GM12864 (cell line): ENCODE data around the gene NFIX.

Experiments used
- DNase-seq: peaks from one replicate; pipeline ENCODE4 v3.0.0-alpha.2; 2011; ENCODE audit warnings: low read depth
- H3K4me3 ChIP-seq: 2 replicates; pipeline ENCODE4 v1.5.1; 2011; ENCODE audit warnings: mild to moderate bottlenecking, low read depth, low read length, control low read depth
- TF ChIP-seq, protein P1 (sequence below): IDR thresholded peaks from 2 replicates; pipeline ENCODE4 v1.5.1; 2011; ENCODE audit warnings: low read depth, mild to moderate bottlenecking, moderate library complexity, low read length, control low read depth, inconsistent platforms; ENCODE audit errors: missing control alignments

Gene NFIX

DNA sequence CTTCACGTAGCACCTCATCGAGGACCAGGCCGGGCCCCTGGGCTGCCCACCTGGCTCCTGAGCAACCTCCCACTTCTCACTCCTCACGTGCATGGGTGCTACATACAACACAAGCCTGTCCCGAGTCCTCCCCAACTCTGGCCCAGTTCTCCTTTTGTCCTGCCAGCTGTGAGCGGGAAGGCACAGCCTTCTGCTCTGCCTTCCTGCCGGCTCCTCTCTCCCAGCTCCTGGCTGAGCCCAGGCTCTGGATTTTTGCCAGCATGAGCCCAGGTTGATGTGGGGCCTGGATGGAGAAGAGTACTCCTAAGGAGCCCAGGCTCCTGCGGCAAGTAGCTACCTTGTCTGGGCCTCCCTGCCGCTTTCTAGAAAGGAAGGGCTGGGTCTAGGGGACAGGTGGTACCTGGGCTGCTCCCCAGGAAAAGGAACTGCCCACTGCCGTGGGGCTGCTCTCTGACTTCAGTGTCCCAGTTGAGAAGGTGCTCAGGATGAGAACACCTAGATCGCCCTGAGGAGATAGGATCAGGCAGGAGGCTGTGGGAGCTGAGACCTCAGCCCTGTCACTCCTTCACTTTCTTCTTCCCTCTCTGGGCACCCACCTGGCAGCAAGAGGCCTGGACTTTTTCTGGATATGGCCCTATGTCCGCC, 83.7 kb downstream of the NFIX start:
- TF ChIP-seq, protein P1, sequence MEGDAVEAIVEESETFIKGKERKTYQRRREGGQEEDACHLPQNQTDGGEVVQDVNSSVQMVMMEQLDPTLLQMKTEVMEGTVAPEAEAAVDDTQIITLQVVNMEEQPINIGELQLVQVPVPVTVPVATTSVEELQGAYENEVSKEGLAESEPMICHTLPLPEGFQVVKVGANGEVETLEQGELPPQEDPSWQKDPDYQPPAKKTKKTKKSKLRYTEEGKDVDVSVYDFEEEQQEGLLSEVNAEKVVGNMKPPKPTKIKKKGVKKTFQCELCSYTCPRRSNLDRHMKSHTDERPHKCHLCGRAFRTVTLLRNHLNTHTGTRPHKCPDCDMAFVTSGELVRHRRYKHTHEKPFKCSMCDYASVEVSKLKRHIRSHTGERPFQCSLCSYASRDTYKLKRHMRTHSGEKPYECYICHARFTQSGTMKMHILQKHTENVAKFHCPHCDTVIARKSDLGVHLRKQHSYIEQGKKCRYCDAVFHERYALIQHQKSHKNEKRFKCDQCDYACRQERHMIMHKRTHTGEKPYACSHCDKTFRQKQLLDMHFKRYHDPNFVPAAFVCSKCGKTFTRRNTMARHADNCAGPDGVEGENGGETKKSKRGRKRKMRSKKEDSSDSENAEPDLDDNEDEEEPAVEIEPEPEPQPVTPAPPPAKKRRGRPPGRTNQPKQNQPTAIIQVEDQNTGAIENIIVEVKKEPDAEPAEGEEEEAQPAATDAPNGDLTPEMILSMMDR: no peak
- H3K4me3 ChIP-seq: no peak overlapping the region
- DNase-seq: no peak

DNA sequence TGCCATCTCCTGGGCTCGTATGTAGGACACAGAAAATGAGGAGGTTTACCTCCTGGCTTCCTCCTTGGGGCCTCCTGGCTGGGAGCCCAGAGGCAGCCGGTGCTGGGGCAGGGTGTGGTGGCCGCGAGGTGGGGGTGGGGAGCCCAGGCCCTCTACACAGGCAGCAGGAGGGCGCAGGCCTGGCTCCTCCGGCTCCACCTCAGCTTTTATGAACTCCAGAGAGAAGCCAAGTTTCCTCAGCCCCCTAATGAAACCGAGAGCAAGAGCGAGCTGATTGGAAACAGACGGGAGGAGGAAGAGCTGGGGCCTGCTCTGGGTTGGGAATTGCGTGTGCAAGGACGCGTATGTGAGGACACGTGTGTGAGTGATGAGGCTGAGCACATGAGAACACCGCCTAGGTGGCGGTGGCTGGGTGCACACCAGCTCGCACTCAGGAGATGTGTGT, 84.3 kb downstream of the NFIX start:
- TF ChIP-seq, protein P1: no peak
- no peak for DNase-seq
- no peak overlapping the region for H3K4me3 ChIP-seq

DNA sequence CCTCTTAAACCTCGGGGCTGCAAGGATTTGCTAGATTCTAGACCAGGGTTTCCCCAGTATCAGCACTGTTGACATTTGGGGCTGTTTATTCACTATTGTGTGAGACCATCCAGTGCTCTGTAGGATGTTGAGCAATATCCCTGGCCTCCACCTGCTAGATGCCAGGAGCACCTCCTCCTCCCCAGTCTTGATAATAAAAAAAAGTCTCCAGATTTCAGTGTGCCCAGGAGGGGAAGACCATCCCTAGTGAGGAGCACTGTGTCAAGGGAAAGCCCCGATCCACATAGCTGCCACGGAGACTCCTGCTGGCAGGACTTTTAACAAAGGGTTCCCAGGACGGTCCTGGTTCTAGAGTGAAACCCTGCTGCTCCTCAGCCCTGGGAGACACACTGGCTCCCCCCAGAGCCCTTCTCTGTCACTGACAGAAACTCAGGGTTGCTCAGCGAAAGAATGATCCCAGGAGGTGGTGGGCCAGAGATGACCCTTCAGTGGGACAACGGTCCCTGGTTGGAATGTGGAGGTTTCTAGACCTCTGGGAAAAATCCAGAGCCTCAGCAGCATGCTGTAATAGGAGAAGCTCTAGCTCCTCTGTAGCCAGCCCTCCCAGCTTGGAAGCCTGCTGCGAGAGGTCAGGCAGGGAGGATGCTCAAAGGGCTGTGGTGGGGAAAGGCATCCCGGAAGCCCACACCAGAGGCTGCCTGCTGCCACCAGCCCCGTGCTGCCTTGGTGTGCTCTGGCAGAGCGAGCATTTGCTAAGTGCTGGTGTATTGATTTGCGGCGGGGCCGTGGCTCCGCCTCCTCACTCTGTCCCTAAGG, 87.1 kb downstream of the NFIX start:
- H3K4me3 ChIP-seq: no peak overlapping the region
- TF ChIP-seq, protein P1: peak; percentile 24
- no peak for DNase-seq

DNA sequence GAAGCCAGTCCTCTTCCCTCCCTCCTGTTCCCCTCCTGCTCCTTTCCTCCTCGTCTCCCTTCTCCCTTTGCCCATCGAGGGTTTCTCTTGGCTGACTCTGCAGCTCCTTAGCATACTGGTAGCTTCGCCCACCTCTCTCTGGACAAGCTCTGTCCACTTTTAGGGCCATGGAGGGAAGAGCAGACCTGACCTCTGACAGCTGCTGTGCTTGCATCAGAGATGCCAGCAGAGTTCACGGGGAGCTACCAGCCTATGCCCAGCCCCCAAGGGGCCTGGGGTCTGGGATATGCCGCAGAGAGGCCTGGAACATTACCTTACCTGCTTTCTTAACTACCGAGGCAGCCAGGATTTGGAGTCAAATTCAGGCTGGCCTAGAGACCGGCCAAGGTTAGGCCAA, 87.7 kb downstream of the NFIX start:
- TF ChIP-seq, protein P1: no peak
- H3K4me3 ChIP-seq: no peak overlapping the region
- no peak for DNase-seq

DNA sequence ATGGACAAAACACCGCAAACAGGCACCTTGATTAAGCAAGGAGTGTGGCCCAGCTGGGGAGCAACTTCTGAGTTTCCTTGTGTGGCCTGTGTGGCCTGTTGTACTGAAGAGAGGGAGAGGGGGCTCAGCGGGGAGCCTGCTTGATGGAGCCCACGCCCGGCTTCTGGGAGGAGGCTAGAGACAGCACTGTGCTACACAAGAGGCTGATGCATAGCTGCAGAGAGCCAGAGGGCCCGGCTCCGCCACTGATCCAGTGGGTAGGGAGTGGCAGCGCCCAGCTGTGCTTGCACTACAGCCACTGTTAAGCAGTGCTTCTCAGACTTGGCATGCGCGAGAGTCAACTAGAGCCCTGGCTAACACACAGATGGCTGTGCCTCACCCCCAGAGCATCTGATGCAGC, 88.4 kb downstream of the NFIX start:
- no peak for DNase-seq
- TF ChIP-seq, protein P1: no peak
- H3K4me3 ChIP-seq: no peak overlapping the region

DNA sequence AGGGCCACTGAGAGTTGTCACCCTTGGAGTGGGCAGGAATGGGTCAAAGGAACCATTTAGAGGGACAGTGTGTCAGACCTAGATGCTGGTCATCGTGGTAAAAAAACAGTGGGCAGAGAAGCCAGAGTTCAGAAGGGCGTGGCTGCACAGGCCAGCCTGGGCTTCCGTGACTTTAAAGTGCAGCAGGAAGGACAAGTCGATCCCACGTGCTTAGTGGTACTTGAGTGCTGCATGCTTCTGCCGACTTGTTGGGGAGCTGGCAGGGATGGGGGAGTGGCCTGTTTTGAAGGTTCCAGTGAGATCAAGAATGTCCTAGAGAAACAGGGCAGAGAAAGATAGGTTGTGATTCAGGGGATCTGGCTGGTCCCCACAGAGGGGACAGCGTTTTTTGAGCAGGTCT, 90.4 kb downstream of the NFIX start:
- DNase-seq: no peak
- H3K4me3 ChIP-seq: no peak overlapping the region
- TF ChIP-seq, protein P1: no peak

DNA sequence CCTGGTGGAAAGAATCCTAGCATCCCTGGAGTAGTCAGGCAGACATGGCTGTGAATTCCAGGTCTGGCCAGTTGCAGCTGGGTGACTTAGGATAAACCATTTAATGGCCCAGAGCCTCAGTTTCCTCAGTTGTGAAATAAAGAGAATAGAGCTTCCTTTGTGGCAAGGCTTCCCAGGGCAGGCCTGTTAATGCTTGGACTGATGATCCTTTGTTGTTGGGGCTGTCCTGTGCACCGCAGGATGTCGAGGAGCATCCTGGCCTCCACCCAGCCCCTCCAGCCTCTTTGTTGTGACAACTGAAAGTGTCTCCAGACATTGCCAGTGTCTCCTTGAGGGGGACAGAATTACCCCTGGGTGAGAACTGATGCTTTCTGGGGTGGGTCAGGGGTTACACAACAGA, 91.1 kb downstream of the NFIX start:
- TF ChIP-seq, protein P1: no peak
- H3K4me3 ChIP-seq: no peak overlapping the region
- DNase-seq: no peak
